Measurements from ENCODE around the gene ATP8A2.
"Not testable (repeated sequence)": the region's sequence is repeated elsewhere in the genome, so short reads cannot be mapped to it uniquely, and the experiment has no call there.

The ATP8A2 gene

DNA sequence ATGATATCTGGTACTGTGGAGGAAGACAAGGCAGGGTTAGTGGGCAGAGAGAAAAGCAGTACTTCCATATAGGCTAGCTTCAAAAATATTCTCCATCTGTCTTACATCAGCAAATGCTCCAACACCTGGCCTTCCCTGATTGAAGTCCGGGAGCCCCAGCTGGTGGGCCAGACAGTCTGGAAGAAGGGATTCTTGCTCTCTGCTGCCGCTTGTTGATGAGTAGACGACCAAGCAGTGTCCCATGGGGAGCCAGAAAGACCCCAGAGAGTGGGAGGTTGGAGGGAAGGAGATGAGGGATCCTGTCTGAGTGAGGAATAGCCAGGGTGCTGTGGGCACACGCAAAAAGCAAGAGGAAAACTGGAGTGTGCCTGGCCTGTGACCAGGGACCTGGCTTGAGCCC, 95.1 kb downstream of the ATP8A2 start:
- no peak for DNase-seq

DNA sequence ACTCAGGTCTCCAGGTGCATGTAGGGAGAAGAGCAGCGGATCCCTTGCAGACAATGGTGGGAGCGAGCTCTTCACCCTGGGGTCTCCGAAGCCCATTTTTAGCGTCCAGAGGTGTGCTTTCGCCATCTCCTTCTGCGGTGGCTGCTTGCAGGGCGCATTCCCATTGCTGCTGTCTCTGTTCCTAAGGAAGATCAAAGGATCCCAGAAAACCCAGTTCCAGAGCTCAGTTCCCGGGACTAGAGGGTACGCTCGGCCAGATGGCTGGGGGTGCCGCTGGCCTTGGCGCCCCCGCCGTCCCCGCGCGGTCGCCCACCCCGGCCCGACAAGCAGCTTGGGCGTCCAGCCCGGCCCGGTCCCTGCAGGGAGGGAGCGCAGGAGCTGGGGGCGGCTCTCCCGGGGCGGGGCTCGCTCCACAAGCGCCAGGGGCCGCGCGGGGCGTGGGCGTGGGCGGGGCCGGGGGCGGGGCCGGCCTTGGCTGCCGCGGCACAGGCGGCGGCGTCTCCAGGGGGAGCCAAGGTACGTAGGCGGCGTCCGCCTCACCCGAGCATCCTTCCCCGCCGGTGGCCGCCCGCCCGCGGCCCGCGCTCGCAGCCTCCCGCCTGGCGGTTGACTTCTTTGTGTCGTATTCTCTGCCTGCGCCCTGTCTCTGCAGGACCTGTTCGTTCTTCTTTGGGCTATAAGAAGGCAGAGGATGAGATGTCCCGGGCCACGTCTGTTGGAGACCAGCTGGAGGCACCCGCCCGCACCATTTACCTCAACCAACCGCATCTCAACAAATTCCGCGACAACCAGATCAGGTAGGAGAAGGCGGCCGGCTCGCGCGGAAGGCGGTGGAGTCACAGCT, 96.8 kb downstream of the ATP8A2 start:
- DNase-seq = peak in 1 of 5 experiments; percentile 38

DNA sequence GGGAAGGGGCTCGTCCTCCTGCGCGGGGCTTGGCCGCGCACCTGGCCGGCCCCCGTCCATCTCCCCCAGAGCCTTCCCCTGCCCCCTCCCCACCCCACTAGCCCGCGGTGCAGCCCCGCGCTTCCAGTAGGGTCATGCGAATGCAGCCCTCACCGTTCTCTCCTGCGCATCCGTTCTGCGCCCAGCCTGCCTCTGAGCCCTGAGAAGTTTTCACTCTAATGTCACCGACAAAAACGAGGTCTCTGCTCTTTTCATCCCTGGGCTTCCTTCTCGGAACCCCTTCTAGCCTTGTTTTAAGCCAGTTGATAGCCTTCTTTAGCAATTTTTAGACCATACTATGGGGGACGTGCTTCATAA, 97.4 kb downstream of the ATP8A2 start:
- no peak for DNase-seq

DNA sequence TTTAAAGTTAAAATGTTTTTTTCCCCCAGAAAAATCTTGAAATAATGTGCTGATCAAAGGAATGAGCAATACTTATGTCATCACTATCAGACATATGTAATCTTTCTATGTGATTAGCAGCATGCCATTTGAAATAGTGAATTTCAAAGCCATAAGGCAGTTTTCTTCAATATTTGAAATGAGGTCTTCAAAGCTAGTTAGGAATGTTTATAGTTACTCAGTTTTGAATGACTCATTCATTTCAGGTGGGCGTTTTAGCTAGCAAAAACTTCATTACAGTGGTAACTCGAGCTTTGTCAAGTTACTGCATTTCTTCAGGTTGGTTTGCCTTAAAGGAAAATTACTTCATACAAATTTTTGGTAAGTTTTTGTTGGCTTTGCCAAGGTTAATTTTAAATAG, 102.1 kb downstream of the ATP8A2 start:
- DNase-seq = no peak

DNA sequence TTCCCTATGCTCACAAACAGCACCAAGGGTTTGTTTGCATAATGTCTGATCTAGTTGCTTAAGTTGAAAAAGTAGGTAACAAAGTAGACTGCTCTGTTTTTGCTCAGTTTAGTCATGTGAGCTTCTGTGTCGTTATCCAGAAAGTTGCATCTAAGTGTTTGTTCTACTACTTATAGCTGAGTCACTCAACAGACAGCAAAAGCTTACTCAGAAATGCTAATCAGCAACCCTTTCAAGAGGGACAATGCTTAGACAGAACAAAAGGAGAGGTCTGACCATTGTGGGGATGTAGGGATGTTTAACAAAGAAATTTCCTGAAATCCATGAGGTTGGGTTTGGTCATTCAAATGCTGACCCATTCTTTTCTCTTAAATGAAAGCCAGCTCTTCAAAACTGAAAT, 106.4 kb downstream of the ATP8A2 start:
- no peak for DNase-seq

GRCh38 chr13:25489238-25489637, 117.5 kb downstream of the ATP8A2 start:
- no peak for DNase-seq

GRCh38 chr13:25490236-25490635, 118.5 kb downstream of the ATP8A2 start:
- no peak for DNase-seq

GRCh38 chr13:25493931-25494640, 122.3 kb downstream of the ATP8A2 start:
- no peak for DNase-seq

GRCh38 chr13:25494698-25495411, 123.1 kb downstream of the ATP8A2 start:
- no peak for DNase-seq

DNA sequence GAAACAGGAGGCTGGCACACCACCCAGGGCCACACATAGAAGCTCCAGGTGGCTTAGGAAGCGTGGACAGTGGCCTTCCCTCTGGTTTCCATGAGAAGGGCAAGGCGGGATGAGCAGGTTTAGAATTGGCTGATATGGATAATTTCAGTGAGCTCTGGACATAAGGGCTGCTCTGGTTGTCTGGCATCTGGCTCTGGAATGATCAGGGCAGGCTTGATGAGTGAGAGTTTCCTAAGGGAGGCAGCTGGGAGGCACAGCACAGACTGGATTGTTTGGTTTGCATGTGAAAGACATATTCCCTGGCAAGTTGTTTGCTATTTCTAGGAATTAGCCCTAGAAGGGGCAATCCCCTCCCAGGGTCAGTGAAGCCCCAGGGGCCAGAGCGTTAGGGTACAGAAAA, 129.5 kb downstream of the ATP8A2 start:
- no peak for DNase-seq

GRCh38 chr13:25502031-25502430, 130.3 kb downstream of the ATP8A2 start:
- DNase-seq = no peak

DNA sequence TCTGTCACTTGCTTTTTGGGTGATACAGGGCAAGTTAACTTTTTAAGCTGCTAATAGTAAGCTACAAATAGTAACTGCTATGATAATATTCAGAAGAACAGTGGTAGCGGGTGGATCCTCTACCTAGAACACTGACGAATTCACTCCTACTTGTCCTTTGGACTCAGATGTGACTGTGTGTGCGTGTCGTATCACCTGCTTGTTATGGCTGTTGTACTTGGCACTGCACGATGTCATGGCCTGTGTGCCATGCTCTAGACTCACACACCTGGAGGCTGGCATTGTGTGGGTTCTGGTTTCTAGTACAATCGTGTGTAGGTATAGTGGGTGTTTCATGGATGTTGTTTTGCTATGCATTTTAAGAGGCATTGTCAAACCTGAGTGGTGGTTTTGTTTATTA, 130.8 kb downstream of the ATP8A2 start:
- DNase-seq = no peak

- DNase-seq = no peak
Observed at GRCh38 chr13:25503856-25504255, 132.1 kb downstream of the ATP8A2 start.

- no peak for DNase-seq
Observed at GRCh38 chr13:25507841-25508240, 136.1 kb downstream of the ATP8A2 start.

GRCh38 chr13:25513060-25513459, 141.3 kb downstream of the ATP8A2 start:
- not testable (repeated sequence) for DNase-seq

DNA sequence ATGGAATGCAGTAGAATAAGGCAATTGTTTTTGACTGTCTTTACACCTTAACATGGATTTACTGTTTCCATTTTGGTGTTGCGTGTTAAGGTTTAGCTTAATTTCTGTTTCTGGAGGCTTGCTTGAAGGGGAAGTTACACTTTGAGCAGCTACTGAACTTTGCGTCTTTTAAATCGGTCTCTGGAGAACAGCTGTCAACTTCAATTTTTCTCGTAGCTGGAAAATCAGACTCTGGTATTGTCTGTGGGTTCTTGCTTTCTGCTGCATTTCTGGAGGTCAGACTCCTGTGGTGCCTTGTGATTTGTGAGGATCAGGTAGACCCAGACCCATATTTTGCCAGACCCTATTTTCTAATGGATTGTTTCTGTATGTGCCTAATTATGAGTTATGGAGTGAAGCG, 146.7 kb downstream of the ATP8A2 start:
- DNase-seq = no peak

DNA sequence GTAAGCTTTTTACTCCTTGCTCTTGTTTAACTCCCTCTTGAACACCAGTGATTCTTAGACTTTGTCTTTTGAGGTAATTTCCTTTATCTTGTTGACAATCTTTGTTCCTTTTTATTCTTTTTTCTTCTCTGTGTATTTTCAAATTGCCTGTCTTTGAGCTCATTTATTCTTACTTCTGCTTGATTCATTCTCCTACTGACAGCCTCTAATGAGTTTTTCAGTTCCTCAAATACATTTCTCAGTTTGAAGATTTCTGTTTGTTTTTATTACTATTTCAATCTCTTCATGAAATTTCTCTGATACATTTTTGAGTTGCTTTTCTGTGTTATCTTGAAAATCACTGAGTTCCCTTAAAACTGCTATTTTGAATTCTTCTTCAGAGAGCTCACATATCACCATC, 154.1 kb downstream of the ATP8A2 start:
- no peak for DNase-seq

- DNase-seq = no peak
Observed at GRCh38 chr13:25528266-25528665, 156.5 kb downstream of the ATP8A2 start.

- DNase-seq = no peak
Observed at GRCh38 chr13:25529425-25529824, 157.7 kb downstream of the ATP8A2 start.

DNA sequence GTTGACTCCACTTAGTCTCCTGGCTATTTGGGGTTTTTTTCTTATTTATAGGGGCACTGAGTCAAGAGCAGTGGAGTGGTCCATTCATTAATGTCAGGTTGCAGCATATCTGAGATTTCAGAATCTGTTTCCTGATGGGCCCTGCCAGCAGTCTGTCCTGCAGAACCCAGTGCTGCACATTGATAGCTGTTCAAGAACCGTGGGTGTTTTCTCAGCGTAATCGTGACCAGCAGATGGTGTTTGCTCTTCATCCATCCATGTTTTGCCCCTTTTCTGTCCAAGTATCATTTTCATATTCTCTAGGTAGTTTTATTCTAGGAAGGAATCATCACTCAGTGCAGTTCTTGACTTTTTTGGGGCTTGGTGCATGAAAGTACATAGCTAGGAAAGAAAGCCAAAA, 166.5 kb downstream of the ATP8A2 start:
- DNase-seq = no peak

GRCh38 chr13:25541434-25542123, 169.8 kb downstream of the ATP8A2 start:
- DNase-seq = peak in 1 of 5 experiments; percentile 70

DNA sequence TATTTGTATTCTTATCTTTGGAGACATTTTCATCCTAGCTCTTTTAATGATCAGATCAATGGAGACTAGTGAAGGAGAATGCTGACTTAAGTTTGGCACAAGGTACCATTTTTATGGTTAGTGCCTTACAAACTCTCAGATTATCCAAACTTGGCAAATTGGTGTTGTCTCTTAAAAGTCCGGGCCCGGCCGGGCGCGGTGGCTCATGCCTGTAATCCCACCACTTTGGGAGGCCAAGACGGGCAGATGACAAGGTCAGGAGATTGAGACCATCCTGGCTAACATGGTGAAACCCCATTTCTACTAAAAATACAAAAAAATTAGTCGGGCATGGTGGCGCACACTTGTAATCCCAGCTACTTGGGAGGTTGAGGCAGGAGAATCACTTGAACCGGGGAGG, 177.2 kb downstream of the ATP8A2 start:
- DNase-seq = not testable (repeated sequence)

DNA sequence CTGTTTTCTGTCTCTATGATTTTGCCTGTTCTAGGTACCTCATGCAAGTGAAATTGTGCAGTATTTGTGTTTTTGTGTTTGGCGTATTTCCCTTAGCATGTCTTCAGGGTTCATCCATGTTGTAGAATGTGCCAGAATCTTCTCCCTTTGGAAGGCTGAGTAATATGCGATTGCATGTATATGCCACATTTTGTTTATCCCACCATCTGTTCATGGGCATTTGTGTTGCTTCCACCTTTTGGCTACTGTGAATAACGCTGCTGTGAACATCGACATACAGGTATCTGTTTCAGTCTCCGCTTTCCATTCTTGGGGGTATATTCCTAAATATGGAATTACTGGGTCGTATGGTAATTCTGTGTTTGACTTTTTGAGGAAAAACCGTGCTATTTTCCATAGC, 190.0 kb downstream of the ATP8A2 start:
- DNase-seq = no peak
